Choroid plexus epithelial cell (primary cell): Measurements from ENCODE around the gene TTC28.

Source experiments
- DNase-seq: peaks from one replicate; pipeline ENCODE4 v3.0.0-alpha.2; 2010; ENCODE audit warnings: low read depth
- H3K4me3 ChIP-seq: 2 replicates; pipeline ENCODE4 v1.5.1; 2011; ENCODE audit warnings: low read depth, mild to moderate bottlenecking, control low read depth, low read length, moderate library complexity
- CTCF ChIP-seq: conservative IDR thresholded peaks from 2 replicates; pipeline ENCODE4 v1.5.1; 2011; ENCODE audit warnings: low read depth, mild to moderate bottlenecking, control low read depth, inconsistent platforms, low read length, moderate library complexity

The TTC28 gene

GRCh38 chr22:27952779-27953178 lies 726.9 kb downstream of the TTC28 start:
- H3K4me3 ChIP-seq, result no peak overlapping the region
- DNase-seq, result peak; percentile 57
- no peak for TF ChIP-seq CTCF

GRCh38 chr22:27952091-27952490 lies 727.5 kb downstream of the TTC28 start:
- no peak overlapping the region for H3K4me3 ChIP-seq
- TF ChIP-seq CTCF, result no peak
- DNase-seq, result peak; percentile 89

- TF ChIP-seq CTCF, result no peak
- no peak for DNase-seq
- no peak overlapping the region for H3K4me3 ChIP-seq
Observed at GRCh38 chr22:27949421-27949820, 730.2 kb downstream of the TTC28 start.

- H3K4me3 ChIP-seq, result no peak overlapping the region
- TF ChIP-seq CTCF, result no peak
- DNase-seq, result no peak
Observed at GRCh38 chr22:27948569-27948968, 731.1 kb downstream of the TTC28 start.

- H3K4me3 ChIP-seq, result no peak overlapping the region
- DNase-seq, result no peak
- TF ChIP-seq CTCF, result no peak
Observed at GRCh38 chr22:27947448-27947847, 732.2 kb downstream of the TTC28 start.

- no peak for DNase-seq
- TF ChIP-seq CTCF, result no peak
- no peak overlapping the region for H3K4me3 ChIP-seq
Observed at GRCh38 chr22:27941143-27941542, 738.5 kb downstream of the TTC28 start.

GRCh38 chr22:27937453-27937852 lies 742.2 kb downstream of the TTC28 start:
- DNase-seq, result peak; percentile 40
- no peak overlapping the region for H3K4me3 ChIP-seq
- TF ChIP-seq CTCF, result peak; percentile 48
